GM19043 (cell line): Measurements from ENCODE around the gene MAGEA3.
"Not testable (repeated sequence)": the region's sequence is repeated elsewhere in the genome, so short reads cannot be mapped to it uniquely, and the experiment has no call there.

Experiments
- ATAC-seq: cut with Tn5 transposase; IDR thresholded peaks from one replicate; pipeline ENCODE4 v1.9.1; 2021; ENCODE audit warnings: low read depth; ENCODE audit not compliant: unreplicated experiment

The MAGEA3 gene, protein sequence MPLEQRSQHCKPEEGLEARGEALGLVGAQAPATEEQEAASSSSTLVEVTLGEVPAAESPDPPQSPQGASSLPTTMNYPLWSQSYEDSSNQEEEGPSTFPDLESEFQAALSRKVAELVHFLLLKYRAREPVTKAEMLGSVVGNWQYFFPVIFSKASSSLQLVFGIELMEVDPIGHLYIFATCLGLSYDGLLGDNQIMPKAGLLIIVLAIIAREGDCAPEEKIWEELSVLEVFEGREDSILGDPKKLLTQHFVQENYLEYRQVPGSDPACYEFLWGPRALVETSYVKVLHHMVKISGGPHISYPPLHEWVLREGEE

DNA sequence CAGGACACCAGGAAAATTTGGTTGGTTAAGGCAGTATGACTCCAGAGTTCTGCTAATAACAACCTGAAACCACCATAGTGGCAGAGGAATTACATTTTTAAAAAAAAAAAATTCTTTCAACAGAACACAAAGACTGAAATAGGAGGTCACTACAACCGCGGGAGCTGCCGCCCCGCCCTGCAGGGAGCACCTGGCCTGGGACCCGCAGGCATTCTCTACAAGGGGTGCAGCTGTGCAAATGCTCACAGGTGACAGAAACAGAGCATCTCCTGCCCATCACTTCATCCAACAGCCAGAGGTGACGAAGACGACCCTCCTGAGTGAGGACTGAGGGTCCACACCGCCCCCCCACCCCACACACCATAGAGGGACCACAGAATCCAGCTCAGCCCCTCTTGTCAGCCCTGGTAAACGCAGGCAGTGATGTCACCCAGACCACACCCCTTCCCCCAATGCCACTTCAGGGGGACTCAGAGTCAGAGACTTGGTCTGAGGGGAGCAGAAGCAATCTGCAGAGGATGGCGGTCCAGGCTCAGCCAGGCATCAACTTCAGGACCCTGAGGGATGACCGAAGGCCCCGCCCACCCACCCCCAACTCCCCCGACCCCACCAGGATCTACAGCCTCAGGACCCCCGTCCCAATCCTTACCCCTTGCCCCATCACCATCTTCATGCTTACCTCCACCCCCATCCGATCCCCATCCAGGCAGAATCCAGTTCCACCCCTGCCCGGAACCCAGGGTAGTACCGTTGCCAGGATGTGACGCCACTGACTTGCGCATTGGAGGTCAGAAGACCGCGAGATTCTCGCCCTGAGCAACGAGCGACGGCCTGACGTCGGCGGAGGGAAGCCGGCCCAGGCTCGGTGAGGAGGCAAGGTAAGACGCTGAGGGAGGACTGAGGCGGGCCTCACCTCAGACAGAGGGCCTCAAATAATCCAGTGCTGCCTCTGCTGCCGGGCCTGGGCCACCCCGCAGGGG, at the start of gene MAGEA3:
Gene MAGEA3, plus strand, starts transcription at position 843 of the 980 bp plus-strand sequence. CDS start 2,039 bp downstream, outside the sequence.
- not testable (repeated sequence) for ATAC-seq

DNA sequence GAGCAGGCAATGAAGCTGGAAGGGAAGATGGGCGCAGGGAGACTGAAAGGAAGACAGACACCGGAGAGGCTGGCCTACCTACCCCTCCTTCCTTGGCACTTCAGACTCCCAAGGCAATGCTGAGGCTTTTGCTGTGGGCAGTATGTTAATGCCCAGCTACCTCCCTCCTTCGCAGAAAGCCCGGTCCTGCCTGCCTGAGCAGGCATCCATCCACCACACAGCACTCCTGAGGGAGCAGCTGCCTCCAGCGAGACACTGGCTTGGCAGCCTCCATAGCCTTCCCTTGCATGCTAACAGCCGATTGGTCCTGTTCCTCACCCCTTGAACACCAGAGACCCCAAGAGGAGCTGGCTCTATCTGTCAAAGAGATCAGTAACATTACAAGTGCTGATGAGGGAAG, 46.5 kb upstream of the MAGEA3 start:
- ATAC-seq, result no peak

DNA sequence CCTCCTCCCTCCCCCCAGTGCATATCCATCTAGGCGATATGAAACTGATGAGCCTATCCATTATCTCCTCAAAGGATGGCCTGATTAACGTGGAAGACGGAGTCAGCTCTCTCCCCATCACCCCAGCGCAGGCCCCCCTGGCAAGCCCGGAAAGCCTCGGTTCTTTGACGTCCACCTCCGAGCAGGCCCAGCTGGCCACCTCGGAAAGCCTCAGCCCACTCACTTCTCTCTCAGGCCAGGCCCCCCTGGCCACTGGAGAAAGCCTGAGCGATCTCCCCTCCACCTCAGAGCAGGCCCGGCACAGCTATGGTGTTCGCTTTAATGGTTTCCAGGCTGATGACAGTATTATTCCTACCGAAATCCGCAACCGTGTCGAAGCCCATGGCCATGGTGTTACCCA, 46.1 kb upstream of the MAGEA3 start:
- no peak for ATAC-seq

DNA sequence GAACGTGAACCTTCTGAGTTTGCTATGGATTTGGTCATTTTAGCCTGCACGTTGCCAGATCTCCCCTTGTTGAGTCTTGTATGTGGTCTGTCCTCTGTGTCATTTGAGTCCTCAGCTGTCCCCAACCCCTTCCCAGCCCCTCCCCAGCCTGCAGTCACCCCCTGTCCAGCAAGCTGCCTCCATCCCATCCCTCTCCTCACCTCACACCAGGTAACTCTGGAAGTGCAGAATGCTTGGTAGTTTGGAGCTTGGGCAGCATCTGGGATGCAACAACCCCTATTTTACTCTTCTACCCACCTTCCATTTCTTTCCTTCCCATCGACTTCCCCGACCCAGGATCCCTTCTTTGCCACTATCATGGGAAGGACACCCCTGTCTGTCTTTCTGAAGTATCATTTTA, 42.5 kb upstream of the MAGEA3 start:
- ATAC-seq, result no peak

DNA sequence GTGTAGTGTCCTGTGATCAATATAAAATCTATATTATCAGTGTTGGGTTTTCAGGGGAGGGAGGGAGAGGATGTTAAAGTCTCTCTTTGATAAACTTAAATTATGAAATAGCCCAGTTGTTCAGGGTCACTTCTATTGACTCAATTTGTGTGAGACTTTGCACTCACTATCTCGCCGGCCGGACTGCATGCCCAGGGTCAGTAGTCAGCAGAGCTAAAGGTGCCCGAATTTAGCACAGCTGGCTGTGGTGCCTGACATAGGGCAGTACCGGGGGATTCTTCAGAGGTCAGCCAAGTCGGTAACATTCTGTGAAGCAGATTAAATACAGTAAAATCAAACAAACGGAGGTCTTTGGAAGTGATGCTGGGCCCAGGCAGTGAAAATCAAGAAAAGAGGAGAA, 41.7 kb upstream of the MAGEA3 start:
- no peak for ATAC-seq

DNA sequence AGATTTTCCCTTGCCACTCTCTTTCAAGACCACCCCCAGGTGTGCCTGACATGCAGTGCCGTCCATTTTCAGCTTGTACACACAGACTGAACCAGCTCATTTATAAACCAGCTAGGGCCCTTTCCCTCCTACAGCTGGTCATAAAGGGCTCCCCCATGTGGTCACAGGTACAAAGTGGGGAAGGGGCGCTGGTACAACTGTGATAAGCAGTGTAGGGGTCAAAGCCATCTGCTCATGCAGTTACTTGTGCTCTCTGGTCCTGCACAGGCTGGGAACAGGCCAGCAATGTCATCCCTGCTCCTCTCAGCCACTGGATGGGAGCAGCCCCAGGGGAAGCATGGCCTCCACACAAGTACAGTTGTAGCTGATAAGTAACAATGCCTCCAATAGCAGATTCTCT, 40.3 kb upstream of the MAGEA3 start:
- ATAC-seq, result no peak

DNA sequence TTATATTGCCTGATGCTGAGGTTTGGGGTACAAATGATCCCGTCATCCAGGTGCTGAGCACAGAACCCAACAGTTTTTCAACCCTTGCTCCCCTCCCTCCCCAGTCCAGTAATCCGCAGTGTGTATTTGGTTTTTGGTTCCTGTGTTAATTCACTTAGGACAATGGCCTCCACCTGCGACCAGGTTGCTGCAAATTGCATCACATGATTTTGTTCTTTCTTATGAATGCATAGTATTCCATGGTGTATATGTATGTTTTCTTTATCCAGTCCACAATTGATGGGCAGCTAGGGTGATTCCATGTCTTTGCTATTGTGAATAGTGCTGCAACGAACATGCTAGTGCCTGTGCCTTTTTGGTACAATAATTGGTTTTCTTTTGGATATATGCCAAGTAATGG, 35.5 kb upstream of the MAGEA3 start:
- no peak for ATAC-seq

DNA sequence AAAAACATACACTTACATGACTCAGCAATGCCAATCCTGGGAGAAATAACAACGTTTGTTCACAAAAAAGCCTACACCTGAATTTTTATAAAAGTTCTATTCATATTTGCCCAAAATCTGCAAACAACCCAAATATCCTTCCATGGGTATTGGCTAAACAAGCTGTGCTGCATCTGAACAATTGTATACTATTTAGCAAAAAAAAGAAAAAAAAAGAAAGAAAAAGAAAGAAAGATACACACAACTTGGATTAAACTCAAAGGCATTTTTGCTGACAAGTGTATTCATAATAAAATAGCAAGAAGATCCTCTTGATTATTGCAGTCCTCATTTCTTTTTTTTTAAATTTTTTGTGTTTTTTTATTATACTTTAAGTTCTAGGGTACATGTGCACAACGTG, 24.5 kb upstream of the MAGEA3 start:
- no peak for ATAC-seq

DNA sequence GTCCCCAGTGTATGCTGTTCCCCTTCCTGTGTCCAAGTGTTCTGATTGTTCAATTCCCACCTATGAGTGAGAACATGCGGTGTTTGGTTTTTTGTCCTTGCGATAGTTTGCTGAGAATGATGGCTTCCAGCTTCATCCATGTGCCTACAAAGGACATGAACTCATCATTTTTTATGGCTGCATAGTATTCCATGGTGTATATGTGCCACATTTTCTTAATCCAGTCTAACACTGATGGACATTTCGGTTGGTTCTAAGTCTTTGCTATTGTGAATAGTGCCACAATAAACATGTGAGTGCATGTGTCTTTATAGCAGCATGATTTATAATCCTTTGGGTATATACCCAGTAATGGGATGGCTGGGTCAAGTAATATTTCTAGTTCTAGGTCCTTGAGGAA, 23.9 kb upstream of the MAGEA3 start:
- not testable (repeated sequence) for ATAC-seq

DNA sequence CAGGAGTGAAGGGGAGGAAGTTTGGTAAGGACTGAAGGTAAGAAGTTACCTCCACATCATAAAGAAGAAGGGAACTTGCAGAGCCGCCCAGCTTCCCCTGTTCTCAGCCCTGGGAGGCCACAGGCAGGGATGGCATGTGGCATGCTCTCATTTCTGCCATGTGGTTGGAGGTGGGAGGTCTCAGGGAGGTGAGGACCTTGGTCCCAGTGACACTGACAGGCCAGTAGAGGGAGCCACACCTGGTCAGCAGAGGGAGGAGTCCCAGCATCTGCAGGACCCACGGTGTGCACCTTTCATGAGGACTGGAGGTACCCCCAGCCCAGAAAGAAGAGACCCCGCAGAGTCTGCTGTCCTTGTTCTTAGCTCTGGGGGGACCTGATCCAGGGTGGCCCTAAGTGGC, 17.6 kb upstream of the MAGEA3 start:
- not testable (repeated sequence) for ATAC-seq

DNA sequence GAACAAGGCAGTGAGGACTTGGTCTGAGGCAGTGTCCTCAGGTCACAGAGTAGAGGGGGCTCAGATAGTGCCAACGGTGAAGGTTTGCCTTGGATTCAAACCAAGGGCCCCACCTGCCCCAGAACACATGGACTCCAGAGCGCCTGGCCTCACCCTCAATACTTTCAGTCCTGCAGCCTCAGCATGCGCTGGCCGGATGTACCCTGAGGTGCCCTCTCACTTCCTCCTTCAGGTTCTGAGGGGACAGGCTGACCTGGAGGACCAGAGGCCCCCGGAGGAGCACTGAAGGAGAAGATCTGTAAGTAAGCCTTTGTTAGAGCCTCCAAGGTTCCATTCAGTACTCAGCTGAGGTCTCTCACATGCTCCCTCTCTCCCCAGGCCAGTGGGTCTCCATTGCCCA, 1.8 kb downstream of the MAGEA3 start:
- ATAC-seq, result not testable (repeated sequence)

DNA sequence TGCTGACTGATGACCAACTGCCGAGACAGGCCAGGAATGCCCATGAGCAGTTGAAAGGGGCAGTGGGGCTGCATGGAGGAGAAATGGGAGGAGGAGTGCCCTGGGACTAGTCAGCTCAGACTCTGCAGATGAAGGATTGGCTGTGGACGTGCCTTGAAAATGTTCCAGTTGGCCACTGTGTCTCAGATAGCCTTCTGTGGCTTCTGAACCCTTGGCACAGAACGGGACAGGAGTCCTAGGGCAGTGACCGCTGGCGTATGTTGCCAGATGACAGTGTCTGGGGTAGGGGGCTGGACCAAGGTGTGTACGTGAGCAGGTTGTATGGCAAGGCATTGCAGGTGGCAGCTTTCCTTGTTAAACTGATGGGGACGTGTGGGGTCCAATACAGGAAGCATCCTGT, 7.9 kb downstream of the MAGEA3 start:
- not testable (repeated sequence) for ATAC-seq

DNA sequence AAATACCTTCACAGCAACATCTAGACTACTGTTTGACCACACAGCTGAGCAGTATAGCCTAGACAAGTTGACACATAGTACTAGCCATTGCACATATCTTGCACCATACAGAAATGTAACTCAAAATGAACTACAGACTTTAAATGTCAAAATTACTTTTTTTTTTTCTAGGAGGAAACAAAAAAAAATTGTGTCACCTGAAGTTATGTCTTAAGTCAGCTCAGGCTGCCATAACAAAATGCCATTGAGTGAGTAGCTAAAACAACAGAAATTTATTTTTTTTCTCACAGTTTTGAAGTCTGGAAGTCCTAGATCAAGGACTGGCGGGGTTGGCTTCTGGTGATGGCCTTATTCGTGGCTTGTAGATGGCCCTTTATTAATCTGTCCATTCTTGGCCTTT, 10.6 kb downstream of the MAGEA3 start, which contains the start of gene CSAG2:
Gene CSAG2, minus strand, starts transcription at position 101 of the 400 bp plus-strand sequence. CDS start 161 bp downstream, outside the sequence.
- ATAC-seq, result not testable (repeated sequence)

DNA sequence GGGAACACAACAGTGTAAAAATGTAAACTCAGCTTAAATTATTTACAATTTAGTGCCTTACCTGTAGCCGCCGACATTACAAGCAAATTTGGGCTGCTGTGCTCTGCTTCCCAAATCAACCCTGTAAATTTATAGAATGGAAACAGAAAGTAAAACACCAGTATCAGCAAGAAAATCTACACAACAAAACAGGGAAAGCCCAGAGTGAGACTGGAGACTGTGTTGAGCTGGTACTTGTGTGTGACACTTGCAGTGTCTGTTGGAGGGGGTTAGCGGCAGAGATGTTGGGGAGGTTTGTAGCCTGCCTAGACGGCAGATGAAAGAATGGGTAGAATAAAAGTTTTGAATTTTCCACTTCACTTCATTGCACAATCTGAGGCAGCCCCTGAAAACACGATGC, 14.6 kb downstream of the MAGEA3 start:
- not testable (repeated sequence) for ATAC-seq

DNA sequence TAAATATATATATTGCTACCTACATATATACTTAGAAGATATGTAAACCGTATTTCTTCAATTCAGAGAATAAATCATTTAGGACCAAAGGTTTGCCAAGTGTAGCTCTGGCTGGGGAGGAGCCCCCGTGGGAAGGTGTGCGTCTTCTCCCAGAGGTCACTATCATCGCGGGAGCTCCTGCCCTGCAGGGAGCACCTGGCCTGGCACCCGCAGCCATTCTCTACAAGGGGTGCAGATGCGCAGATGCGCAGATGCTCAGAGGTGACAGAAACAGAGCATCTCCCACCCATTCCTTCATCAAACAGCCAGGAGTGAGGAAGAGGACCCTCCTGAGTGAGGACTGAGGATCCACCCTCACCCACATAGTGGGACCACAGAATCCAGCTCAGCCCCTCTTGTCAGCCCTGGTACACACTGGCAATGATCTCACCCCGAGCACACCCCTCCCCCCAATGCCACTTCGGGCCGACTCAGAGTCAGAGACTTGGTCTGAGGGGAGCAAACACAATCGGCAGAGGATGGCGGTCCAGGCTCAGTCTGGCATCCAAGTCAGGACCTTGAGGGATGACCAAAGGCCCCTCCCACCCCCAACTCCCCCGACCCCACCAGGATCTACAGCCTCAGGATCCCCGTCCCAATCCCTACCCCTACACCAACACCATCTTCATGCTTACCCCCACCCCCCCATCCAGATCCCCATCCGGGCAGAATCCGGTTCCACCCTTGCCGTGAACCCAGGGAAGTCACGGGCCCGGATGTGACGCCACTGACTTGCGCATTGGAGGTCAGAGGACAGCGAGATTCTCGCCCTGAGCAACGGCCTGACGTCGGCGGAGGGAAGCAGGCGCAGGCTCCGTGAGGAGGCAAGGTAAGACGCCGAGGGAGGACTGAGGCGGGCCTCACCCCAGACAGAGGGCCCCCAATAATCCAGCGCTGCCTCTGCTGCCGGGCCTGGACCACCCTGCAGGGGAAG, 15.5 kb downstream of the MAGEA3 start, which contains the start of gene MAGEA2B:
Gene MAGEA2B, plus strand, starts transcription at position 814 of the 973 bp plus-strand sequence. CDS start 2,479 bp downstream, outside the sequence.
- not testable (repeated sequence) for ATAC-seq

DNA sequence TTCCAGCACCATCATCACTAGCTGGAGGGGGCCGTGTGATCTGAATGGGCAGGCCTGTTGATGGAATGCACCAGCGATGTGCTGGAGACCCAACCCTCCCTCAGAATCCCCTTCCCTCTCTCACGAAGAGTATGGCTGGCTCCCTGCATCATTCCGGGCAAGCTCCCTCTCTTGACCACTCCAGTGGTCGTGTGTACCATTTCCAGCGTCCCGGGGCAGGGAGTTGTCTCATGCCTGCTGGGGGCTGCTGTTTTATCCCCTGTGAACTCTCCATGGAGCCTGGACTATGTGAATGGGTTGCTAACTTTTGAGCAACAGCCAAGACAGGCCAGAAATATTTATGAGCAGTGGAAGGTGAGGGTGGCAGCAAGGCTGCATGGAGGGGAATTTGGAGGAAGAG, 26.8 kb downstream of the MAGEA3 start:
- no peak for ATAC-seq

DNA sequence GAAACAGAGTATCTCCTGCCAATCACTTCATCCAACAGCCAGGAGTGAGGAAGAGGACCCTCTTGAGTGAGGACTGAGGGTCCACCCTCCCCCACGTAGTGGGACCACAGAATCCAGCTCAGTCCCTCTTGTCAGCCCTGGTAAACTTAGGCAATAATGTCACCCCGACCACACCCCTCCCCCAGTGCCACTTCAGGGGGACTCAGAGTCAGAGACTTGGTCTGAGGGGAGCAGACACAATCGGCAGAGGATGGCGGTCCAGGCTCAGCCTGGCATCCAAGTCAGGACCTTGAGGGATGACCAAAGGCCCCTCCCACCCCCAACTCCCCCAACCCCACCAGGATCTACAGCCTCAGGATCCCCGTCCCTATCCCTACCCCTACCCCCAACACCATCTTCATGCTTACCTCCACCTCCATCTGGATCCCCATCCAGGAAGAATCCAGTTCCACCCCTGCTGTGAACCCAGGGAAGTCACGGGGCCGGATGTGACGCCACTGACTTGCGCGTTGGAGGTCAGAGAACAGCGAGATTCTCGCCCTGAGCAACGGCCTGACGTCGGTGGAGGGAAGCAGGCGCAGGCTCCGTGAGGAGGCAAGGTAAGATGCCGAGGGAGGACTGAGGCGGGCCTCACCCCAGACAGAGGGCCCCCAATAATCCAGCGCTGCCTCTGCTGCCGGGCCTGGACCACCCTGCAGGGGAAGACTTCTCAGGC, 34.8 kb downstream of the MAGEA3 start, which contains the start of the genes CSAG1 and MAGEA12:
Gene CSAG1, minus strand, starts transcription at position 461 of the 715 bp plus-strand sequence. CDS start 1,261 bp downstream, outside the sequence.
Gene MAGEA12, plus strand, starts transcription at position 497 of the 715 bp plus-strand sequence. CDS start 2,405 bp downstream, outside the sequence.
- ATAC-seq, result no peak

DNA sequence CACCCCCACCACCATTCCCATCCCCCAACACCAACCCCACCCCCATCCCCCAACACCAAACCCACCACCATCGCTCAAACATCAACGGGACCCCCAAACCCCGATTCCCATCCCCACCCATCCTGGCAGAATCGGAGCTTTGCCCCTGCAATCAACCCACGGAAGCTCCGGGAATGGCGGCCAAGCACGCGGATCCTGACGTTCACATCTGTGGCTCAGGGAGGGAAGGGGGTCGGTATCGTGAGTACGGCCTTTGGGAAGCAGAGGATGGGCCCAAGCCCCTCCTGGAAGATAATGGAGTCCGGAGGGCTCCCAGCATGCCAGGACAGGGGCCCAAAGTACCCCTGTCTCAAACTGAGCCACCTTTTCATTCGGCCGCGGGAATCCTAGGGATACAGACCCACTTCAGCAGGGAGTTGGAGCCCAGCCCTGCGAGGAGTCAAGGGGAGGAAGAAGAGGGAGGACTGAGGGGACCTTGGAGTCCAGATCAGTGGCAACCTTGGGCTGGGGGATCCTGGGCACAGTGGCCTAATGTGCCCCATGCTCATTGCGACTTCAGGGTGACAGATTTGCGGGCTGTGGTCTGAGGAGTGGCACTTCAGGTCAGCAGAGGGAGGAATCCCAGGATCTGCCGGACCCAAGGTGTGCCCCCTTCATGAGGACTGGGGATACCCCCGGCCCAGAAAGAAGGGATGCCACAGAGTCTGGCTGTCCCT, 35.7 kb downstream of the MAGEA3 start:
- not testable (repeated sequence) for ATAC-seq
